Gastroesophageal sphincter (tissue), 3 donors: Measurements from ENCODE around the gene SAMD4A.

Experiments
- CTCF ChIP-seq, 4 experiments: fragments of 200-600 bp in 2 of 4; fragments of 450-650 bp in 2 of 4; sonication (generic) in 1 of 4; IDR thresholded peaks; one replicate each; pipeline ENCODE4 v1.5.1; 2017 to 2019; ENCODE audit warnings: antibody characterized with exemption in 4 of 4, mild to moderate bottlenecking in 2 of 4, moderate library complexity in 2 of 4
- EP300 ChIP-seq: sonication (generic); formaldehyde crosslinking; IDR thresholded peaks from one replicate; pipeline ENCODE4 v1.6.1; 2017; ENCODE audit warnings: antibody characterized with exemption, mild to moderate bottlenecking
- POLR2A ChIP-seq, 2 donors: fragments of 450-650 bp; IDR thresholded peaks; one replicate each; pipeline ENCODE4 v1.6.1; 2017; ENCODE audit warnings: antibody characterized with exemption in 2 of 2, mild to moderate bottlenecking in 2 of 2, moderate library complexity in 1 of 2

- TF ChIP-seq CTCF (IDR thresholded peaks at IDR 0.05) (no peak), POLR2A (IDR thresholded peaks at IDR 0.05) (no peak), EP300 (no peak)
These were observed 70.6 kb downstream of the SAMD4A start for GRCh38 chr14:54637270-54638134.
